Astrocyte of the cerebellum (primary cell): ENCODE results near the gene REV3L.
A peak's percentile ranks its signal among the peaks of the same experiment; 100 is the strongest.

Experiments used
- DNase-seq: peaks from one replicate; pipeline ENCODE4 v3.0.0-alpha.2; 2011; ENCODE audit warnings: low read depth
- H3K4me3 ChIP-seq: 2 replicates; pipeline ENCODE4 v1.5.1; 2011; ENCODE audit warnings: mild to moderate bottlenecking, low read depth, low read length, moderate library complexity
- CTCF ChIP-seq: IDR thresholded peaks from 2 replicates; pipeline ENCODE4 v1.5.1; 2012; ENCODE audit warnings: low read length, low read depth, moderate library complexity, mild to moderate bottlenecking; ENCODE audit errors: missing control alignments
- in situ Hi-C: cut with HindIII; loops from 2 replicates; pipeline ENCODE4 v1.10.0; 2017; ENCODE audit warnings: low sequenced_read_pairs

The REV3L gene

GRCh38 chr6:111283707-111284106 is 199.3 kb downstream of the REV3L start:
- in situ Hi-C loops = no loop called here
- DNase-seq = no peak
- no peak overlapping the region for H3K4me3 ChIP-seq
- no peak for TF ChIP-seq CTCF

GRCh38 chr6:111282515-111282914 is 200.5 kb downstream of the REV3L start:
- TF ChIP-seq CTCF = no peak
- in situ Hi-C loops = no loop called here
- no peak overlapping the region for H3K4me3 ChIP-seq
- DNase-seq = no peak

GRCh38 chr6:111280445-111280955 is 202.5 kb downstream of the REV3L start:
- in situ Hi-C loops = no loop called here
- TF ChIP-seq CTCF = no peak
- no peak overlapping the region for H3K4me3 ChIP-seq
- DNase-seq = peak; percentile 38

GRCh38 chr6:111278731-111279130 is 204.3 kb downstream of the REV3L start:
- in situ Hi-C loops = no loop called here

GRCh38 chr6:111277819-111278218 is 205.2 kb downstream of the REV3L start:
- H3K4me3 ChIP-seq = no peak overlapping the region
- no peak for DNase-seq
- TF ChIP-seq CTCF = no peak
- in situ Hi-C loops = no loop called here

More at GRCh38 chr6:111278731-111279130, 204.3 kb downstream of the REV3L start:
- H3K4me3 ChIP-seq = no peak overlapping the region
- DNase-seq = no peak
- TF ChIP-seq CTCF = no peak

GRCh38 chr6:111276736-111277135 is 206.3 kb downstream of the REV3L start:
- no peak overlapping the region for H3K4me3 ChIP-seq
- no peak for TF ChIP-seq CTCF
- no peak for DNase-seq
- in situ Hi-C loops = no loop called here

- in situ Hi-C loops = no loop called here
- no peak for DNase-seq
- no peak overlapping the region for H3K4me3 ChIP-seq
- TF ChIP-seq CTCF = no peak
Observed at GRCh38 chr6:111276335-111276734, 206.7 kb downstream of the REV3L start.
